ENCODE results near the gene PRR23E. TPM values are rescaled to one million over a fixed set of nuclear protein-coding genes. Genes with fewer than 3 reads are reported as not detected.

Gene PRR23E
- total RNA-seq, 1 experiment from 2014 or later, result not detected

GRCh38 chr3:127185962-127186674 lies 6.8 kb upstream of the PRR23E start:
- no peak for DNase-seq
- H3K9me3 Mint-ChIP-seq (ENCODE audit: low read depth, unreplicated experiment), result no peaks in the 10 kb centered on the region
- peaks cover 37% of the 10 kb centered on the region for H3K27me3 Mint-ChIP-seq (ENCODE audit: unreplicated experiment)
- H3K36me3 Mint-ChIP-seq (ENCODE audit: insufficient read depth, unreplicated experiment), result no peaks in the 10 kb centered on the region
- CTCF ChIA-PET, result interaction anchor here (0.6 to 1.2 kb wide), 3 partner anchors 7 to 269 kb away, joined by 3 to 6 read pairs (median 3); partner anchors contain the start of gene PRR23E
- no peak overlapping the region for H3K27ac Mint-ChIP-seq (ENCODE audit: unreplicated experiment)
- TF ChIP-seq CTCF (IDR thresholded peaks at IDR 0.05; ENCODE audit: unreplicated experiment), result no peak
- H3K4me3 Mint-ChIP-seq (ENCODE audit: low read depth, unreplicated experiment), result no peak overlapping the region
- intact Hi-C loops (cut with micrococcal nuclease; ENCODE audit: unreplicated experiment), result no loop called here
- H3K4me1 Mint-ChIP-seq (ENCODE audit: low read depth, unreplicated experiment), result no peaks in the 10 kb centered on the region
- no TSS peak for BruUV-seq (replicated peaks)

GRCh38 chr3:127187316-127187715 lies 5.6 kb upstream of the PRR23E start:
- H3K27me3 Mint-ChIP-seq (ENCODE audit: unreplicated experiment), result peaks cover 29% of the 10 kb centered on the region
- TF ChIP-seq CTCF (IDR thresholded peaks at IDR 0.05; ENCODE audit: unreplicated experiment), result no peak
- no TSS peak for BruUV-seq (replicated peaks)
- intact Hi-C loops (cut with micrococcal nuclease; ENCODE audit: unreplicated experiment), result no loop called here
- DNase-seq, result no peak
- no peak overlapping the region for H3K27ac Mint-ChIP-seq (ENCODE audit: unreplicated experiment)
- no peaks in the 10 kb centered on the region for H3K36me3 Mint-ChIP-seq (ENCODE audit: insufficient read depth, unreplicated experiment)
- no peaks in the 10 kb centered on the region for H3K9me3 Mint-ChIP-seq (ENCODE audit: low read depth, unreplicated experiment)
- no peaks in the 10 kb centered on the region for H3K4me1 Mint-ChIP-seq (ENCODE audit: low read depth, unreplicated experiment)
- CTCF ChIA-PET, result interaction anchor here (0.6 kb wide), 1 partner anchor 638 kb away, joined by 5 read pairs; no protein-coding TSS in a partner anchor
- no peak overlapping the region for H3K4me3 Mint-ChIP-seq (ENCODE audit: low read depth, unreplicated experiment)

- CTCF ChIA-PET, result interaction anchor here (1.3 to 1.5 kb wide), 2 partner anchors 8 to 11 kb away, joined by 3 to 4 read pairs; no protein-coding TSS in a partner anchor
- BruUV-seq (replicated peaks), result no TSS peak
- no peak for TF ChIP-seq CTCF (IDR thresholded peaks at IDR 0.05; ENCODE audit: unreplicated experiment)
- intact Hi-C loops (cut with micrococcal nuclease; ENCODE audit: unreplicated experiment), result no loop called here
- no peak for DNase-seq
- Mint-ChIP-seq H3K27ac (ENCODE audit: unreplicated experiment) (no peak overlapping the region), H3K4me3 (ENCODE audit: low read depth, unreplicated experiment) (no peak overlapping the region), H3K9me3 (ENCODE audit: low read depth, unreplicated experiment) (no peaks in the 10 kb centered on the region), H3K4me1 (ENCODE audit: low read depth, unreplicated experiment) (no peaks in the 10 kb centered on the region), H3K36me3 (ENCODE audit: insufficient read depth, unreplicated experiment) (no peaks in the 10 kb centered on the region), H3K27me3 (ENCODE audit: unreplicated experiment) (peaks cover 48% of the 10 kb centered on the region)
Observed at GRCh38 chr3:127193341-127193740, 410 bp downstream of the PRR23E start.

GRCh38 chr3:127193775-127194174 lies 844 bp downstream of the PRR23E start:
- no peaks in the 10 kb centered on the region for H3K4me1 Mint-ChIP-seq (ENCODE audit: low read depth, unreplicated experiment)
- CTCF ChIA-PET, result interaction anchor here (1.3 to 1.5 kb wide), 2 partner anchors 8 to 11 kb away, joined by 3 to 4 read pairs; no protein-coding TSS in a partner anchor
- peaks cover 48% of the 10 kb centered on the region for H3K27me3 Mint-ChIP-seq (ENCODE audit: unreplicated experiment)
- TF ChIP-seq CTCF (IDR thresholded peaks at IDR 0.05; ENCODE audit: unreplicated experiment), result no peak
- H3K27ac Mint-ChIP-seq (ENCODE audit: unreplicated experiment), result no peak overlapping the region
- no peak overlapping the region for H3K4me3 Mint-ChIP-seq (ENCODE audit: low read depth, unreplicated experiment)
- no peak for DNase-seq
- no peaks in the 10 kb centered on the region for H3K9me3 Mint-ChIP-seq (ENCODE audit: low read depth, unreplicated experiment)
- intact Hi-C loops (cut with micrococcal nuclease; ENCODE audit: unreplicated experiment), result no loop called here
- no TSS peak for BruUV-seq (replicated peaks)
- H3K36me3 Mint-ChIP-seq (ENCODE audit: insufficient read depth, unreplicated experiment), result no peaks in the 10 kb centered on the region
